ENCODE data around the gene SZT2. TPM values are rescaled to one million over a fixed set of nuclear protein-coding genes. Genes with fewer than 3 reads are reported as not detected.
"Not testable (repeated sequence)": the region's sequence is repeated elsewhere in the genome, so short reads cannot be mapped to it uniquely, and the experiment has no call there.

The SZT2 gene
- total RNA-seq, 2 donors from 2014 or later: 53.4 to 59.3 TPM

DNA sequence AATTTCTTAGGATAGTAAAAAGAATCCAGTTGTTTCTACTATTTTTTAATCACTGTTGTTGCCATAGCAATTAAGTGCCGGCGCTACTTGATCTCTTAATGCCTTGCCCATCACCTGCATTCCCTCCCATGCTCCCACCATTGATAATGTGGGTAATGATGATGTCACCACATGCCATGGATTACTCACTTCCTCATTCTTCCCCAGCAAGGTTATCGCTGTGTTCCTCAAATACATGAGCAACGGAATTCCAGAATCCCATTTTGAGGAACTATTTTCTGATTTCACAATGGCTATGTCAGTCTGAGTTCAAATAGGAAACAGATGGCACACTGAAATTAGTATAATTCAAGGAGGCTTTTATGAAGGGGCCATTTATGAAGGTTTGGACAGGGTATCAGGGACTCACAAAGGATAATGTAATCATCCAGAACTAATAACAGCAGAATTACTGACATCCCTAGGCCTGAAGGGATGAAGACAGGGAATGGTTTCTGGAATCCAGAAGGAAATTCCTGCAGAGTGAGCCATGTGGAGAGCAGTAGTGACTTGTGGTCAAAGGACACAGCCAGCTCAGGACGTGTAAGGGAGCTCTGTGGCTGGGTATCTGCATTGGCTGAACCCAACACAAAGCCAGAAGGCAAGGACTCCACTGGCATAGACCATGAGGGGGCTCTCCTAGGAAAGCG is 82.9 kb downstream of the SZT2 start:
- H3K9me3 Mint-ChIP-seq; ATAC-seq (replicated peaks): not testable (repeated sequence)

DNA sequence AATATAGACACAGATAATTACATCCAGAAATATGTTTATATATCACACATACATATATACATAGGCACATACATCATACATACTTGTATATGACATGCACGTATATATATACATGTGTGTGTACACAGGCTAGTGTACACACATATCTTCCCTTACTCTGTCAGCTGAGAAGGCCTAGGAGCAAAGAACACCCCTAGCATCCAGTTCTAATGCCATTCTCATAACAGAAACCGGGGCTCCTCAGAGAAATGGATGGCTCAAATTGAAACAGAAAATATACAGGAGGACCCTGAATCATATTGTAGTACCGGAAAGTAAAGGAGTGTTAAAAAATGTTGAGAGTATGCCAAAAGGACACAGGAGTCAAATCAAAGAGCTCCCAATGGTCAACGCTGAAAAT is 83.8 kb downstream of the SZT2 start:
- peaks cover 10% of the 10 kb centered on the region for H3K4me1 Mint-ChIP-seq
- ATAC-seq (replicated peaks): peak; percentile 75
- no peaks in the 10 kb centered on the region for H3K9me3 Mint-ChIP-seq
- H3K4me3 Mint-ChIP-seq: no peak overlapping the region
- H3K27me3 Mint-ChIP-seq: peaks cover 3% of the 10 kb centered on the region
- no peaks in the 10 kb centered on the region for H3K36me3 Mint-ChIP-seq (ENCODE audit: low read depth)
- H3K27ac Mint-ChIP-seq: no peak overlapping the region

More for the DNA sequence above, 82.9 kb downstream of the SZT2 start:
- not testable (repeated sequence) for H3K27ac Mint-ChIP-seq; H3K4me3 Mint-ChIP-seq; H3K36me3 Mint-ChIP-seq (ENCODE audit: low read depth); H3K27me3 Mint-ChIP-seq
- peaks cover 10% of the 10 kb centered on the region for H3K4me1 Mint-ChIP-seq

GRCh38 chr1:43475611-43476401 is 86.1 kb downstream of the SZT2 start:
- H3K27ac Mint-ChIP-seq; ATAC-seq (replicated peaks); H3K9me3 Mint-ChIP-seq; H3K27me3 Mint-ChIP-seq; H3K36me3 Mint-ChIP-seq (ENCODE audit: low read depth); H3K4me3 Mint-ChIP-seq: not testable (repeated sequence)
- H3K4me1 Mint-ChIP-seq: peaks cover 10% of the 10 kb centered on the region

DNA sequence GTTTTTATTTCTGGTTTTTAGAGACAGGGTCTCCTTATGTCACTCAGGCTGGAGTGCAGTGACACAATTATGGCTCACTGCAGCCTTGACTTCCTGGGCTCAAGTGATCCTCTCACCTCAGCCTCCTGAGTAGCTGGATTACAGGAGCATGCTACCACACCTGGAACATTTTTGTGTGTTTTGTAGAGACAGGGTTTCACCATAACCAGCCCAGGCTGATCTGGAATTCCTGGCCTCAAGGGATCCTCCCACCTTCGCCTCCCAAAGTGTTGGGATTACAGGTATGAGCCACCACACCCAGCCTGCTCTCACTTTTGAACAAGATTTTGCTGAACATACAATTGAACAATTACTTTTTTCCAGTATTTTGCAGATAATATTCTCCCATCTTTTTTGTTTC is 88.0 kb downstream of the SZT2 start:
- peaks cover 9% of the 10 kb centered on the region for H3K27me3 Mint-ChIP-seq
- peaks cover 10% of the 10 kb centered on the region for H3K4me1 Mint-ChIP-seq
- H3K4me3 Mint-ChIP-seq: no peak overlapping the region
- ATAC-seq (replicated peaks): no peak
- no peak overlapping the region for H3K27ac Mint-ChIP-seq
- no peaks in the 10 kb centered on the region for H3K36me3 Mint-ChIP-seq (ENCODE audit: low read depth)
- H3K9me3 Mint-ChIP-seq: no peaks in the 10 kb centered on the region

DNA sequence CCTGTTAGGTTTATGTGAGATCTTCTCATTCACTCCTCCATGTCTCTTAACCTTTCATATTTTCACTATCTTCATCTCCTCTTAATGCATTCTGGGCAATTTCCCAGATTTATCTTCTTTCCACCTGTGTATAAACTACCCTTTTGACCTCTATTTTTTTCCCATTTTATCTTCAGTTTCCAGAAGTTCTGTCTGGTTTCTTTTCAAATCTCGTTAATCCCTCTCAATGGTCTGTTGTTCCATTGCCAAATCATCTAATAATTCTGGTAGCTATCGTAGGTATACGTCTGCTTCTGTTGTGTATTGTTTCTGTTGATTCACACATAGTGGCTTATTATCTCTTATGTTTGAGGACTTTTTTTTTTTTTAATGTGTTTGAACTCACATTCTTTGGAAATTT is 89.7 kb downstream of the SZT2 start:
- Mint-ChIP-seq H3K36me3 (ENCODE audit: low read depth) (no peaks in the 10 kb centered on the region), H3K4me1 (no peaks in the 10 kb centered on the region), H3K9me3 (no peaks in the 10 kb centered on the region), H3K27ac (no peak overlapping the region), H3K4me3 (no peak overlapping the region), H3K27me3 (peaks cover 6% of the 10 kb centered on the region)
- ATAC-seq (replicated peaks): no peak

DNA sequence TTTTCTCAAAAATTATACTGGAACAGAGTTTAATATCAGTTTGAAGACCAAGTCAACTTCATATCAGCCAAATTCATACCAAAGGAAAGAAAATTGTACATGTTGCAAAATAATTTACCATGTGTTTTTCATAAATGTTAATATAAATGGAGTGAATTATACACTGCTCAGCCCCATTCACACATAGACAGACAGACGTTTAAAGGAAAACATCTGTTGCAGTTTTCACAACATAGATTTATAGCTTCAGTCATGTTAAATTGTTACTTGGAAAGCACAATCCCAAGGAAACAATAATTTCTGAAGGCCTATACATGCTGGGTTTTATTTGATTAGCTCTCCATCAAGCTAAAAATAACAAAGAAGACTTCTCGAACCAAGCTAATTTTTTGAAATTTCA is 91.8 kb downstream of the SZT2 start:
- ATAC-seq (replicated peaks): no peak
- Mint-ChIP-seq H3K9me3 (peaks cover 3% of the 10 kb centered on the region), H3K4me1 (no peaks in the 10 kb centered on the region), H3K4me3 (no peak overlapping the region), H3K36me3 (ENCODE audit: low read depth) (no peaks in the 10 kb centered on the region), H3K27me3 (peaks cover 6% of the 10 kb centered on the region), H3K27ac (no peak overlapping the region)

DNA sequence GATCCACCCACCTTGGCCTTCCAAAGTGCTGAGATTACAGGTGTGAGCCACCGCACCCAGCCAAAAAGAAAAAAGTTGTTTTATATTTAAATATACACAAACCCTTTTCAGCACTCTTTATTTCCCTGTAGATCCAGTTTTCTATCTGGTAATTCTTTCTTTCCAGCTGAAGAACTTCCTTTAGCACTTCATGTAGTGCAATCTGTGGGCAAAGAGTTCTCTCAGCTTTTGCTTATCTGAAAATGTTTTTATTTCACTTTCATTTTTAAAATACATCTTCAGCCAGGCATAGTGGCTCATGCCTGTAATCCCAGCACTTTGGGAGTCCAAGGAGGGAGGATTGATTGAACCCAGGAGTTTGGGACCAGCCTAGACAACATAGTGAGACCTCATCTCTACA is 92.5 kb downstream of the SZT2 start:
- no peak overlapping the region for H3K27ac Mint-ChIP-seq
- peaks cover 3% of the 10 kb centered on the region for H3K9me3 Mint-ChIP-seq
- no peaks in the 10 kb centered on the region for H3K36me3 Mint-ChIP-seq (ENCODE audit: low read depth)
- peaks cover 6% of the 10 kb centered on the region for H3K27me3 Mint-ChIP-seq
- H3K4me1 Mint-ChIP-seq: no peaks in the 10 kb centered on the region
- ATAC-seq (replicated peaks): no peak
- no peak overlapping the region for H3K4me3 Mint-ChIP-seq

- H3K36me3 Mint-ChIP-seq (ENCODE audit: low read depth): no peaks in the 10 kb centered on the region
- H3K4me1 Mint-ChIP-seq: no peaks in the 10 kb centered on the region
- no peak overlapping the region for H3K4me3 Mint-ChIP-seq
- no peak overlapping the region for H3K27ac Mint-ChIP-seq
- H3K27me3 Mint-ChIP-seq: peaks cover 2% of the 10 kb centered on the region
- H3K9me3 Mint-ChIP-seq: peaks cover 16% of the 10 kb centered on the region
- ATAC-seq (replicated peaks): no peak
Measured at GRCh38 chr1:43484367-43484766, 94.7 kb downstream of the SZT2 start.

GRCh38 chr1:43488165-43488564 is 98.5 kb downstream of the SZT2 start:
- Mint-ChIP-seq H3K27ac (no peak overlapping the region), H3K27me3 (peaks cover 3% of the 10 kb centered on the region), H3K4me1 (no peaks in the 10 kb centered on the region), H3K36me3 (ENCODE audit: low read depth) (no peaks in the 10 kb centered on the region), H3K9me3 (peaks cover 23% of the 10 kb centered on the region), H3K4me3 (no peak overlapping the region)
- ATAC-seq (replicated peaks): no peak

GRCh38 chr1:43491061-43491460 is 101.4 kb downstream of the SZT2 start:
- ATAC-seq (replicated peaks): no peak
- H3K9me3 Mint-ChIP-seq: peaks cover 23% of the 10 kb centered on the region
- H3K4me1 Mint-ChIP-seq: no peaks in the 10 kb centered on the region
- H3K27ac Mint-ChIP-seq: no peak overlapping the region
- H3K27me3 Mint-ChIP-seq: peaks cover 6% of the 10 kb centered on the region
- no peaks in the 10 kb centered on the region for H3K36me3 Mint-ChIP-seq (ENCODE audit: low read depth)
- no peak overlapping the region for H3K4me3 Mint-ChIP-seq

GRCh38 chr1:43492826-43493225 is 103.1 kb downstream of the SZT2 start:
- ATAC-seq (replicated peaks): no peak
- H3K36me3 Mint-ChIP-seq (ENCODE audit: low read depth): no peaks in the 10 kb centered on the region
- H3K27me3 Mint-ChIP-seq: peaks cover 6% of the 10 kb centered on the region
- no peak overlapping the region for H3K4me3 Mint-ChIP-seq
- H3K4me1 Mint-ChIP-seq: no peaks in the 10 kb centered on the region
- peaks cover 18% of the 10 kb centered on the region for H3K9me3 Mint-ChIP-seq
- H3K27ac Mint-ChIP-seq: no peak overlapping the region

GRCh38 chr1:43493661-43494450 is 104.2 kb downstream of the SZT2 start:
- H3K36me3 Mint-ChIP-seq (ENCODE audit: low read depth): no peaks in the 10 kb centered on the region
- no peak overlapping the region for H3K27ac Mint-ChIP-seq
- no peak overlapping the region for H3K4me3 Mint-ChIP-seq
- peaks cover 12% of the 10 kb centered on the region for H3K9me3 Mint-ChIP-seq
- ATAC-seq (replicated peaks): no peak
- H3K4me1 Mint-ChIP-seq: no peaks in the 10 kb centered on the region
- H3K27me3 Mint-ChIP-seq: peaks cover 6% of the 10 kb centered on the region

DNA sequence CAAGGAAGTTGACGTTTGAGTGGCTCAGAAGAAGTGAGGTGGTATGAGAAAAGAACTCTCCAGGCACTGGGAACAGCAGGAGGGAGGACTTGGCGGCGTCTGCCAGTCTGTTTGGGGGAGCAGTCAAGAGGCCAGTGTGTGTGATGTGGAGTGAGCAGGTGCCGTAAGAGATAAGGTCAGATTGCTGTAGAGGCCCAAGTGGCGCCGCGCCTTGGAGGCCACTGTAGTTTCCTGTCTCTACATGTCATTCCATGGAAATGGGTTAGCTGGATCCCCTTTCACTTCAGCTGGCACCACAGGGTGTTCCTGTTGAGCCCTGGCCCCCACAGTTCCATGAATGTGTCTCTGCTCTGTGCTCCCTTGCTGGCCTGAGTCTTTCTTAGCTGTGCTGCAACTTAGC is 105.5 kb downstream of the SZT2 start:
- Mint-ChIP-seq H3K27me3 (peaks cover 11% of the 10 kb centered on the region), H3K9me3 (peaks cover 3% of the 10 kb centered on the region), H3K36me3 (ENCODE audit: low read depth) (no peaks in the 10 kb centered on the region), H3K27ac (no peak overlapping the region), H3K4me1 (no peaks in the 10 kb centered on the region), H3K4me3 (no peak overlapping the region)
- ATAC-seq (replicated peaks): no peak

DNA sequence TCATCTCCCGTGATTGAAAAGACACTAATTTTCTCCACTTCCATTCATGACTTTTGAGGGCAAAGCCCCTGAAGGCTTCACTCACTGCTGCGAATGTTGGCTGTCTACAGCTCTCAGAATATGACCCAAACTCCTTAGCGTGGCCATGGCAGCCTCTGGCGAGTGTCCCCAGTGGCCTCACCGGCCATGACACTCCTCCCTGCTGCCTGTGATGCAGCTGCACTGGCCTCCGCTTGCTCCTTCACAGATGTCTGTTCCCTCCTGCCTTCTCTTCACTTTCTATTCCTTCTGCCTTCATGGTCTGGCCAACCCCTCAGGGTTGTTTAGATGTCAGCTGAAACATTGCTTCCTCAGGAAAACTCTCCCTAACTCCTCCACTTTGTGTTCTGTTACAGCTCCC is 110.2 kb downstream of the SZT2 start:
- H3K9me3 Mint-ChIP-seq: no peaks in the 10 kb centered on the region
- ATAC-seq (replicated peaks): no peak
- H3K27ac Mint-ChIP-seq: no peak overlapping the region
- H3K4me1 Mint-ChIP-seq: no peaks in the 10 kb centered on the region
- H3K36me3 Mint-ChIP-seq (ENCODE audit: low read depth): no peaks in the 10 kb centered on the region
- H3K4me3 Mint-ChIP-seq: no peak overlapping the region
- H3K27me3 Mint-ChIP-seq: peaks cover 9% of the 10 kb centered on the region

GRCh38 chr1:43501806-43502205 is 112.1 kb downstream of the SZT2 start:
- ATAC-seq (replicated peaks); H3K4me3 Mint-ChIP-seq: not testable (repeated sequence)

More at GRCh38 chr1:43501806-43502205, 112.1 kb downstream of the SZT2 start:
- not testable (repeated sequence) for H3K36me3 Mint-ChIP-seq (ENCODE audit: low read depth); H3K27ac Mint-ChIP-seq; H3K4me1 Mint-ChIP-seq; H3K9me3 Mint-ChIP-seq
- peaks cover 15% of the 10 kb centered on the region for H3K27me3 Mint-ChIP-seq

Measured in activated T-helper 17 cell treated with anti-CD3 and anti-CD28 coated beads, Interleukin-2, amount 50 U/mL, for 72 hours (primary cell).